ENCODE measurements around the gene BTF3. TPM values are rescaled to one million over a fixed set of nuclear protein-coding genes. Genes with fewer than 3 reads are reported as not detected.
A peak's percentile ranks its signal among the peaks of the same experiment; 100 is the strongest.

The BTF3 gene
- total and polyA plus RNA-seq, 9 of the 15 experiments (the other 6 are each of a cell fraction or from before 2014, with no cell fraction given), result 534 to 1,637 (median 848) TPM

DNA sequence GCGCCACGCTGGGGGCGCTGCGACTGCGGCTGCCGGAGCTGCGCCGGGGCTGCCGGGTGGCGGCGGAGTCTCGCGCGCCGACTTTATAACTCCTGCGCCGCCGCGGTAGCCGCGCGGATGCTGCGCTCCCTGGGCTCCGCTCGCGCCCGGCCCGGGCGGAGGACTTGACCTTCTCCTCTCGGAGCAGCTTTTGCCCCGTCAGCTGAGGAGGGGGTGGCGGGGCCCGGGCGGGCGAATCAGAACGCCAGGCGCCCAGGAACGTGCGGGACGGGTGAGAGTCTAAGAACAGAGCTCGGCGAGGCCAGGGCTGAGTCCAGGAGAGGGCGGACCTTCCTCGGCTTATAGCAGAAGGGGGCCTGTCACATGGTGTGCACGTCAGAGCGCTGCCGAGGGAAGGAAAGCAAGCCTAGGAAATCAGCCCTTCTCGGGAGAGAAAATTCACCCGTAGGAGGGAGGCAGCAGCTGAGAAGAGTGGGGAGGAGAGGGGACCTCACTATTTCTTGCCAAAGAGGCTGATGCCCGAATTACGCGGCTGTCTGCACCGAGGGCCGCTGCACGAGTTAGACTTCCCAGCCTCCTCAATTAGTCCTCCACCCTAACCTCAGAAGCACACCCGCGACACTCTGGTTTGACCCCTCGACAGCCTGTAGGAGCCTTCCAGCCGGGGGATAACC is 49.6 kb upstream of the BTF3 start, which contains the start of gene FOXD1 (continued):
- TF ChIP-seq JUN (IDR thresholded peaks at IDR 0.05; ENCODE audit: borderline replicate concordance, low read depth, low read length) (no peak), JUN (CRISPR knock-in tag; IDR thresholded peaks at IDR 0.05; ENCODE audit: borderline replicate concordance) (no peak), RBFOX2 (IDR thresholded peaks at IDR 0.05; ENCODE audit: low read depth, low read length) (peak; percentile 55; the same call in 1 of the 2 replicates), NFIX (CRISPR knock-in tag; IDR thresholded peaks at IDR 0.05; ENCODE audit: low read depth) (no peak), EGR1 (conservative IDR thresholded peaks at IDR 0.05) (no peak), ADNP (tag; IDR thresholded peaks at IDR 0.05) (no peak), MCM5 (IDR thresholded peaks at IDR 0.05; ENCODE audit: low read depth) (no peak), NFATC3 (IDR thresholded peaks at IDR 0.05) (no peak), TAF7 (tag; IDR thresholded peaks at IDR 0.05) (no peak), HLTF (IDR thresholded peaks at IDR 0.05) (no peak), BCOR (IDR thresholded peaks at IDR 0.05) (peak; percentile 31; the same call in 1 of the 2 replicates), DNMT1 (IDR thresholded peaks at IDR 0.05) (no peak), TEAD4 (IDR thresholded peaks at IDR 0.05; ENCODE audit: low read length) (no peak), TEAD4 (CRISPR knock-in tag; IDR thresholded peaks at IDR 0.05; ENCODE audit: borderline replicate concordance) (no peak), ZNF707 (CRISPR knock-in tag; conservative IDR thresholded peaks at IDR 0.05) (no peak), ZC3H8 (IDR thresholded peaks at IDR 0.05) (no peak), NR2C2 (CRISPR knock-in tag; IDR thresholded peaks at IDR 0.05) (no peak), NR2C2 (tag; IDR thresholded peaks at IDR 0.05) (no peak)
- TF ChIP-seq, protein P1, sequence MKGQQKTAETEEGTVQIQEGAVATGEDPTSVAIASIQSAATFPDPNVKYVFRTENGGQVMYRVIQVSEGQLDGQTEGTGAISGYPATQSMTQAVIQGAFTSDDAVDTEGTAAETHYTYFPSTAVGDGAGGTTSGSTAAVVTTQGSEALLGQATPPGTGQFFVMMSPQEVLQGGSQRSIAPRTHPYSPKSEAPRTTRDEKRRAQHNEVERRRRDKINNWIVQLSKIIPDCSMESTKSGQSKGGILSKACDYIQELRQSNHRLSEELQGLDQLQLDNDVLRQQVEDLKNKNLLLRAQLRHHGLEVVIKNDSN (CRISPR knock-in tag; IDR thresholded peaks at IDR 0.05), result peak; percentile 86
- TF ChIP-seq, protein P2, sequence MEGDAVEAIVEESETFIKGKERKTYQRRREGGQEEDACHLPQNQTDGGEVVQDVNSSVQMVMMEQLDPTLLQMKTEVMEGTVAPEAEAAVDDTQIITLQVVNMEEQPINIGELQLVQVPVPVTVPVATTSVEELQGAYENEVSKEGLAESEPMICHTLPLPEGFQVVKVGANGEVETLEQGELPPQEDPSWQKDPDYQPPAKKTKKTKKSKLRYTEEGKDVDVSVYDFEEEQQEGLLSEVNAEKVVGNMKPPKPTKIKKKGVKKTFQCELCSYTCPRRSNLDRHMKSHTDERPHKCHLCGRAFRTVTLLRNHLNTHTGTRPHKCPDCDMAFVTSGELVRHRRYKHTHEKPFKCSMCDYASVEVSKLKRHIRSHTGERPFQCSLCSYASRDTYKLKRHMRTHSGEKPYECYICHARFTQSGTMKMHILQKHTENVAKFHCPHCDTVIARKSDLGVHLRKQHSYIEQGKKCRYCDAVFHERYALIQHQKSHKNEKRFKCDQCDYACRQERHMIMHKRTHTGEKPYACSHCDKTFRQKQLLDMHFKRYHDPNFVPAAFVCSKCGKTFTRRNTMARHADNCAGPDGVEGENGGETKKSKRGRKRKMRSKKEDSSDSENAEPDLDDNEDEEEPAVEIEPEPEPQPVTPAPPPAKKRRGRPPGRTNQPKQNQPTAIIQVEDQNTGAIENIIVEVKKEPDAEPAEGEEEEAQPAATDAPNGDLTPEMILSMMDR (IDR thresholded peaks at IDR 0.05 in 2 of 3, conservative IDR thresholded peaks at IDR 0.05 in 1 of 3; ENCODE audit: insufficient read depth in 2 of 3, low read depth in 1 of 3, low read length in 3 of 3), result 0 out of 6 replicates have a peak, but pooled peaks of 1 of the 3 experiments have one; percentile 11
- TF ChIP-seq, protein P3, sequence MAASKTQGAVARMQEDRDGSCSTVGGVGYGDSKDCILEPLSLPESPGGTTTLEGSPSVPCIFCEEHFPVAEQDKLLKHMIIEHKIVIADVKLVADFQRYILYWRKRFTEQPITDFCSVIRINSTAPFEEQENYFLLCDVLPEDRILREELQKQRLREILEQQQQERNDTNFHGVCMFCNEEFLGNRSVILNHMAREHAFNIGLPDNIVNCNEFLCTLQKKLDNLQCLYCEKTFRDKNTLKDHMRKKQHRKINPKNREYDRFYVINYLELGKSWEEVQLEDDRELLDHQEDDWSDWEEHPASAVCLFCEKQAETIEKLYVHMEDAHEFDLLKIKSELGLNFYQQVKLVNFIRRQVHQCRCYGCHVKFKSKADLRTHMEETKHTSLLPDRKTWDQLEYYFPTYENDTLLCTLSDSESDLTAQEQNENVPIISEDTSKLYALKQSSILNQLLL (CRISPR knock-in tag; IDR thresholded peaks at IDR 0.05; ENCODE audit: borderline replicate concordance), result no peak
- TF ChIP-seq, protein P4, sequence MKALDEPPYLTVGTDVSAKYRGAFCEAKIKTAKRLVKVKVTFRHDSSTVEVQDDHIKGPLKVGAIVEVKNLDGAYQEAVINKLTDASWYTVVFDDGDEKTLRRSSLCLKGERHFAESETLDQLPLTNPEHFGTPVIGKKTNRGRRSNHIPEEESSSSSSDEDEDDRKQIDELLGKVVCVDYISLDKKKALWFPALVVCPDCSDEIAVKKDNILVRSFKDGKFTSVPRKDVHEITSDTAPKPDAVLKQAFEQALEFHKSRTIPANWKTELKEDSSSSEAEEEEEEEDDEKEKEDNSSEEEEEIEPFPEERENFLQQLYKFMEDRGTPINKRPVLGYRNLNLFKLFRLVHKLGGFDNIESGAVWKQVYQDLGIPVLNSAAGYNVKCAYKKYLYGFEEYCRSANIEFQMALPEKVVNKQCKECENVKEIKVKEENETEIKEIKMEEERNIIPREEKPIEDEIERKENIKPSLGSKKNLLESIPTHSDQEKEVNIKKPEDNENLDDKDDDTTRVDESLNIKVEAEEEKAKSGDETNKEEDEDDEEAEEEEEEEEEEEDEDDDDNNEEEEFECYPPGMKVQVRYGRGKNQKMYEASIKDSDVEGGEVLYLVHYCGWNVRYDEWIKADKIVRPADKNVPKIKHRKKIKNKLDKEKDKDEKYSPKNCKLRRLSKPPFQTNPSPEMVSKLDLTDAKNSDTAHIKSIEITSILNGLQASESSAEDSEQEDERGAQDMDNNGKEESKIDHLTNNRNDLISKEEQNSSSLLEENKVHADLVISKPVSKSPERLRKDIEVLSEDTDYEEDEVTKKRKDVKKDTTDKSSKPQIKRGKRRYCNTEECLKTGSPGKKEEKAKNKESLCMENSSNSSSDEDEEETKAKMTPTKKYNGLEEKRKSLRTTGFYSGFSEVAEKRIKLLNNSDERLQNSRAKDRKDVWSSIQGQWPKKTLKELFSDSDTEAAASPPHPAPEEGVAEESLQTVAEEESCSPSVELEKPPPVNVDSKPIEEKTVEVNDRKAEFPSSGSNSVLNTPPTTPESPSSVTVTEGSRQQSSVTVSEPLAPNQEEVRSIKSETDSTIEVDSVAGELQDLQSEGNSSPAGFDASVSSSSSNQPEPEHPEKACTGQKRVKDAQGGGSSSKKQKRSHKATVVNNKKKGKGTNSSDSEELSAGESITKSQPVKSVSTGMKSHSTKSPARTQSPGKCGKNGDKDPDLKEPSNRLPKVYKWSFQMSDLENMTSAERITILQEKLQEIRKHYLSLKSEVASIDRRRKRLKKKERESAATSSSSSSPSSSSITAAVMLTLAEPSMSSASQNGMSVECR (CRISPR knock-in tag; IDR thresholded peaks at IDR 0.05), result no peak
